Measurements from ENCODE around the gene MYO15A. TPM values are rescaled to one million over a fixed set of nuclear protein-coding genes. Genes with fewer than 3 reads are reported as not detected.
A peak's percentile ranks its signal among the peaks of the same experiment; 100 is the strongest.

MYO15A gene
- total RNA-seq, 1 experiment from 2014 or later, result 0.36 TPM

- CTCF ChIA-PET, result no interaction called here
- H3K27me3 ChIP-seq (ENCODE audit: control insufficient read depth, insufficient read depth, low read length), result no peaks in the 10 kb centered on the region
- TF ChIP-seq REST (IDR thresholded peaks at IDR 0.05; ENCODE audit: insufficient read depth in 1 of 2, low read depth in 2 of 2, low read length in 1 of 2), result no peak
- TF ChIP-seq SIN3A (IDR thresholded peaks at IDR 0.05; ENCODE audit: borderline replicate concordance, insufficient read depth, low read depth, low read length), result no peak
- no peak for TF ChIP-seq TCF7L2 (IDR thresholded peaks at IDR 0.05; ENCODE audit: low read depth, low read length)
- no peak for TF ChIP-seq POLR2AphosphoS5 (IDR thresholded peaks at IDR 0.05; ENCODE audit: low read depth, low read length)
- no peak for TF ChIP-seq CTCF (IDR thresholded peaks at IDR 0.05)
- in situ Hi-C loops (cut with HindIII; ENCODE audit: low pct_unique_long_range_greater_than_20kb, low sequenced_read_pairs) (no loop called here), intact Hi-C loops (cut with micrococcal nuclease; ENCODE audit: unreplicated experiment) (no loop called here)
- POLR2A ChIA-PET, result no interaction called here
- H3K4me3 ChIP-seq (ENCODE audit: low read depth in 2 of 2, low read length in 2 of 2), result no peak overlapping the region
- BruUV-seq (replicated peaks), result no TSS peak
- H3K4me1 ChIP-seq (ENCODE audit: control insufficient read depth, insufficient read depth, low read length), result no peaks in the 10 kb centered on the region
- DNase-seq (ENCODE audit: low read depth, low spot score) (no peak), ATAC-seq (no peak)
- no peaks in the 10 kb centered on the region for H3K9me3 ChIP-seq (ENCODE audit: control insufficient read depth, insufficient read depth, low read depth, low read length)
- no peaks in the 10 kb centered on the region for H3K36me3 ChIP-seq (ENCODE audit: control insufficient read depth, insufficient read depth, low read length)
- no peak overlapping the region for H3K27ac ChIP-seq (ENCODE audit: low read length)
Measured at GRCh38 chr17:18107971-18108370, 585 bp upstream of the MYO15A start.

GRCh38 chr17:18109935-18110485, 1.5 kb downstream of the MYO15A start:
- DNase-seq (ENCODE audit: low read depth, low spot score), result no peak
- no TSS peak for BruUV-seq (replicated peaks)
- H3K27me3 ChIP-seq (ENCODE audit: control insufficient read depth, insufficient read depth, low read length), result no peaks in the 10 kb centered on the region
- no peak overlapping the region for H3K4me3 ChIP-seq (ENCODE audit: low read depth in 2 of 2, low read length in 2 of 2)
- intact Hi-C loops (cut with micrococcal nuclease; ENCODE audit: unreplicated experiment), result no loop called here
- H3K4me1 ChIP-seq (ENCODE audit: control insufficient read depth, insufficient read depth, low read length), result no peaks in the 10 kb centered on the region
- H3K36me3 ChIP-seq (ENCODE audit: control insufficient read depth, insufficient read depth, low read length), result no peaks in the 10 kb centered on the region
- CTCF ChIA-PET, result no interaction called here
- POLR2A ChIA-PET, result no interaction called here
- no peak overlapping the region for H3K27ac ChIP-seq (ENCODE audit: low read length)
- peak; percentile 22; the same call in 1 of the 2 replicates for ATAC-seq
- TF ChIP-seq TCF7L2 (IDR thresholded peaks at IDR 0.05; ENCODE audit: low read depth, low read length) (no peak), POLR2AphosphoS5 (IDR thresholded peaks at IDR 0.05; ENCODE audit: low read depth, low read length) (no peak), REST (IDR thresholded peaks at IDR 0.05; ENCODE audit: insufficient read depth in 1 of 2, low read depth in 2 of 2, low read length in 1 of 2) (no peak), CTCF (IDR thresholded peaks at IDR 0.05) (no peak), SIN3A (IDR thresholded peaks at IDR 0.05; ENCODE audit: borderline replicate concordance, insufficient read depth, low read depth, low read length) (no peak)
- H3K9me3 ChIP-seq (ENCODE audit: control insufficient read depth, insufficient read depth, low read depth, low read length), result no peaks in the 10 kb centered on the region
- in situ Hi-C loops (cut with HindIII; ENCODE audit: low pct_unique_long_range_greater_than_20kb, low sequenced_read_pairs), result no loop called here

All from Panc1 (cell line).